Measurements from ENCODE around the gene CCDC9B.

DNA sequence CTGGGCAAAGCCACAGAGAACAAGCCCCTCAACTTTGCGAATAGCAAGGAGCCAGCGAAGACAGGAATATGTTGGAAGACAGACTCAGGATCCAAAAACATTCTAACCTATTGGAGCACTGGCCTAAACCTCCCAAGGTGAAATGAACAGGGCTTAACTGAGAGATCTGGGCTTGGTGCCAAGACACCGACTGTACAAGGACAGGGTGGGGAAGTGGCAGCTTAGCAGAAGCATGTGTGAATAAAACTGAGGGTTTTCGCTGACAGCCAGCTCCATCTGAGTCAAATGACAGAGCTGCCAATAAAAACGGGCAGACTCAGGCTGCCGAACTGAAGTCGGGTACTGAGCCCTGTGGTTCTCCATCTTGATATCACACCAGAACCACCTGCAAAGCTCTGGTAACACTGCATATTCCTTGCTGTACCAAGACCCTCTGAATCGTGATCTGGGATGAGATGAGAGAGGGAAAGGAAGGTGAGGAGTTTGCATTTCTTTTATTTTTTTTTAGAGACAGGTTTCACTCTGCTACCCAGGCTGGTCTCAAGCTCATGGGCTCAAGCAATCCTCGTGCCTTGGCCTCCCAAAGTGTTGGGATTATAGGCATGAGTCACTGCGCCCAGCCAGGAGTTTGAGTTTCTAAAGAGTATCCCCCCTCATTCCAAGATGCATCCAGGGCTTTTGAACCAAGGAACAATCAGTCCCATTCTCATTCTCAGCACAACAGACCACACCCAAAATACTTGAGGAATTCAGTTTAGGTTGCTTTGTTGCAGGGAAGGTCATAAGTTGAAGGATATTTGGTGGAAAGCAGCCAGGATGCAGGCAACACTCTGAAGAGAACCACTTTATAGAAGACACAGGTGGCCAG, 27.0 kb downstream of the CCDC9B start:
- TF ChIP-seq, protein P1, sequence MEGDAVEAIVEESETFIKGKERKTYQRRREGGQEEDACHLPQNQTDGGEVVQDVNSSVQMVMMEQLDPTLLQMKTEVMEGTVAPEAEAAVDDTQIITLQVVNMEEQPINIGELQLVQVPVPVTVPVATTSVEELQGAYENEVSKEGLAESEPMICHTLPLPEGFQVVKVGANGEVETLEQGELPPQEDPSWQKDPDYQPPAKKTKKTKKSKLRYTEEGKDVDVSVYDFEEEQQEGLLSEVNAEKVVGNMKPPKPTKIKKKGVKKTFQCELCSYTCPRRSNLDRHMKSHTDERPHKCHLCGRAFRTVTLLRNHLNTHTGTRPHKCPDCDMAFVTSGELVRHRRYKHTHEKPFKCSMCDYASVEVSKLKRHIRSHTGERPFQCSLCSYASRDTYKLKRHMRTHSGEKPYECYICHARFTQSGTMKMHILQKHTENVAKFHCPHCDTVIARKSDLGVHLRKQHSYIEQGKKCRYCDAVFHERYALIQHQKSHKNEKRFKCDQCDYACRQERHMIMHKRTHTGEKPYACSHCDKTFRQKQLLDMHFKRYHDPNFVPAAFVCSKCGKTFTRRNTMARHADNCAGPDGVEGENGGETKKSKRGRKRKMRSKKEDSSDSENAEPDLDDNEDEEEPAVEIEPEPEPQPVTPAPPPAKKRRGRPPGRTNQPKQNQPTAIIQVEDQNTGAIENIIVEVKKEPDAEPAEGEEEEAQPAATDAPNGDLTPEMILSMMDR (IDR thresholded peaks at IDR 0.05; ENCODE audit: low read length) = no peak
- no peak for TF ChIP-seq EZH2phosphoT487 (IDR thresholded peaks at IDR 0.05; ENCODE audit: low read length)
